K562 (cell line): Measurements from ENCODE around the gene CD47. TPM values are rescaled to one million over a fixed set of nuclear protein-coding genes. Genes with fewer than 3 reads are reported as not detected.
A peak's percentile ranks its signal among the peaks of the same experiment; 100 is the strongest.

ENCODE experiments used
- FOS ChIP-seq: IDR thresholded peaks from 3 replicates; pipeline ENCODE4 v1.6.1; 2011; ENCODE audit not compliant: insufficient read length; ENCODE audit errors: extremely low read depth
- MXI1 ChIP-seq: IDR thresholded peaks from 2 replicates; pipeline ENCODE4 v1.6.1; 2011; ENCODE audit warnings: low read depth, mild to moderate bottlenecking, improper control_type of control experiment, low read length
- MYBL2 ChIP-seq, 2 experiments: fragments of 450-650 bp in 1 of 2; sonication (generic) in 1 of 2; formaldehyde crosslinking in 1 of 2; IDR thresholded peaks; 2 replicates each; pipeline versions ENCODE4 v1.6.1 to v1.8.1; 2017 to 2022; ENCODE audit warnings: borderline replicate concordance in 1 of 2, inconsistent platforms in 1 of 2, low read depth in 1 of 2, mild to moderate bottlenecking in 1 of 2, missing genetic modification reagents in 1 of 2, moderate library complexity in 1 of 2
- NR2C1 ChIP-seq, 2 experiments: fragments of 450-650 bp; IDR thresholded peaks; 2 replicates each; pipeline ENCODE4 v1.6.1; 2017; ENCODE audit warnings: mild to moderate bottlenecking in 2 of 2, antibody characterized with exemption in 1 of 2, inconsistent platforms in 1 of 2, missing compliant biosample characterization in 1 of 2, missing genetic modification characterization in 1 of 2
- PRPF4 ChIP-seq: fragments of 200-400 bp; formaldehyde crosslinking; IDR thresholded peaks from one replicate; pipeline ENCODE4 v1.6.1; 2017; ENCODE audit warnings: low read length, low read depth, mild to moderate bottlenecking; ENCODE audit not compliant: insufficient read depth, poor library complexity, severe bottlenecking
- SETDB1 ChIP-seq: IDR thresholded peaks from one replicate; pipeline ENCODE4 v1.6.1; 2012; ENCODE audit warnings: low read length, control low read depth, inconsistent platforms
- TAL1 ChIP-seq: fragments of 450-650 bp; IDR thresholded peaks from 2 replicates; pipeline ENCODE4 v1.6.1; 2016; ENCODE audit warnings: mild to moderate bottlenecking
- ZBTB12 ChIP-seq: fragments of 250-450 bp; sonication (Bioruptor Pico); IDR thresholded peaks from 2 replicates; pipeline ENCODE4 v1.4.0; 2020
- ZNF354B ChIP-seq: fragments of 250-450 bp; sonication (Bioruptor Pico); IDR thresholded peaks from 2 replicates; pipeline ENCODE4 v1.4.0; 2020
- ZNF384 ChIP-seq: IDR thresholded peaks from 2 replicates; pipeline ENCODE4 v1.6.1; 2012; ENCODE audit warnings: low read depth, low read length, improper control_type of control experiment
- ZNF609 ChIP-seq: sonication (generic); formaldehyde crosslinking; IDR thresholded peaks from 2 replicates; pipeline ENCODE4 v1.8.1; 2023; ENCODE audit warnings: missing genetic modification reagents, mild to moderate bottlenecking, borderline replicate concordance
- polyA plus RNA-seq, 8 experiments: library from polyadenylated mRNA; depleted of rRNA in 4 of 8; stranded (reverse) in 5 of 8; unstranded in 3 of 8; fragments of >200 nt; fragmentation: Nextera tagmentation in 2 of 8; fragmentation: Illumina TruSeq in 1 of 8; extraction: Ambion mirVana in 2 of 8; extraction: Trizol in 1 of 8; gene quantifications; 2 replicates each; pipeline versions ENCODE4 v1.2.1 to v1.2.3, GENCODE V29; 2011 to 2014; ENCODE audit warnings: inconsistent platforms in 1 of 8, missing spikeins in 1 of 8
- total RNA-seq, 7 experiments: library from RNA; depleted of rRNA in 6 of 7; stranded (reverse); fragments of >200 nt in 6 of 7; fragmentation: Illumina TruSeq in 2 of 7; extraction: Trizol in 2 of 7; gene quantifications; 2 replicates each; pipeline versions ENCODE4 v1.2.1 to v1.2.3, GENCODE V29; 2011 to 2021; ENCODE audit warnings: low replicate concordance in 1 of 7
- TF ChIP-seq, protein P1 (sequence below), 2 experiments: fragments of 250-450 bp in 1 of 2; fragments of 450-650 bp in 1 of 2; sonication (Bioruptor Pico) in 1 of 2; IDR thresholded peaks; 2 replicates each; pipeline versions ENCODE4 v1.6.1 to v1.8.0; 2016 to 2021; ENCODE audit warnings: mild to moderate bottlenecking in 2 of 2, moderate library complexity in 2 of 2, missing compliant biosample characterization in 1 of 2, missing genetic modification characterization in 1 of 2
- TF ChIP-seq, protein P2 (sequence below): fragments of 250-450 bp; sonication (Bioruptor Pico); IDR thresholded peaks from 2 replicates; pipeline ENCODE4 v1.9.0; 2021; ENCODE audit warnings: mild to moderate bottlenecking
- TF ChIP-seq, protein P3 (sequence below): sonication (generic); formaldehyde crosslinking; IDR thresholded peaks from 2 replicates; pipeline ENCODE4 v1.8.0; 2023; ENCODE audit warnings: mild to moderate bottlenecking, missing genetic modification reagents
- TF ChIP-seq, protein P4 (sequence below): IDR thresholded peaks from 2 replicates; pipeline ENCODE4 v1.6.1; 2012; ENCODE audit warnings: low read depth, low read length, improper control_type of control experiment, borderline replicate concordance

CD47 gene
- total and polyA plus RNA-seq, 9 of the 15 experiments (the other 6 are each of a cell fraction or from before 2014, with no cell fraction given) = 10.2 to 62.6 (median 36.3) TPM

DNA sequence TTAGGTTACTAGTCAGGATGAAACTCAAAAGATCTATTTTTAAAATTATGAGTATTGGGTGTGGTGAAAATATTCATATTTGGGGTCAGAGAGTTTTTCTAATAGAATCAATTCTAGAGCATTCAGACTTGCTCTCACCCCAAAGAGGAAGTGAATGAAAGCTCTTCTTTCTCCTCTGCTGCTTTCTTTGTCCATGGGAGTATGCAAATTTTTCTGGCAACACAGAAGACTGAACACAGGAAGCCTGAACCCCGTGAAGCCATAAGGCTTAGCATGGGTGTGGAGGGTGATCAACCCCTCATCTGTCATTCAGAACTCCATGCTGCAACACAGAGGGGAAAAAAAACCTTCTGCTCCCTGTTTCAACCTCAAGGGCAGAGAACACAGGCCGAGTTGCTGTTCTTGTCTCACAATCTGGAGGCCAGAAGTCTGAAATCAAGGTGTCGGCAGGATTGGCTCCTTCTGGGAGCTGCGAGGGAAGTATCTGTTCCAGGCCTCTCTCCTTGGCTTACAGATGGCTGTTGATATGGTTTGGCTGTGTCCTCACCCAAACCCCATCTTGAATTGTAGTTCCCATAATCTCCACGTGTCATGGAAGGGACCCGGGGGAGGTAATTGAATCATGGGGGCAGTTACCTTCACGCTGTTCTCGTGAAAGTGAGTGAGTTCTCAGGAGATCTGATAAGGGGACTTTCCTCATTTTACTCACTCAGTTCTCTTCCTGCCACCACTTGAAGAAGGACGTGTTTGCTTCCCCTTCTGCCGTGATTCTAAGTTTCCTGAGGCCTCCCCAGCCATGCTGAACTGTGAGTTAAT, 33.7 kb upstream of the CD47 start (continued):
- TF ChIP-seq, protein P1, sequence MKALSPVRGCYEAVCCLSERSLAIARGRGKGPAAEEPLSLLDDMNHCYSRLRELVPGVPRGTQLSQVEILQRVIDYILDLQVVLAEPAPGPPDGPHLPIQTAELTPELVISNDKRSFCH (CRISPR knock-in tag; IDR thresholded peaks at IDR 0.05) = no peak
- TF ChIP-seq, protein P1 (tag; IDR thresholded peaks at IDR 0.05) = peak; percentile 92
- no peak for TF ChIP-seq FOS
- TF ChIP-seq ZBTB12 (CRISPR knock-in tag) = no peak
- no peak for TF ChIP-seq SETDB1
- TF ChIP-seq MYBL2 (IDR thresholded peaks at IDR 0.05; ENCODE audit: low read depth) = no peak
- no peak for TF ChIP-seq MYBL2 (CRISPR knock-in tag; IDR thresholded peaks at IDR 0.05; ENCODE audit: borderline replicate concordance)
- TF ChIP-seq, protein P2, sequence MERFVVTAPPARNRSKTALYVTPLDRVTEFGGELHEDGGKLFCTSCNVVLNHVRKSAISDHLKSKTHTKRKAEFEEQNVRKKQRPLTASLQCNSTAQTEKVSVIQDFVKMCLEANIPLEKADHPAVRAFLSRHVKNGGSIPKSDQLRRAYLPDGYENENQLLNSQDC (CRISPR knock-in tag) = no peak
- no peak for TF ChIP-seq ZNF354B (CRISPR knock-in tag)
- no peak for TF ChIP-seq MXI1
- TF ChIP-seq ZNF384 = no peak
- no peak for TF ChIP-seq NR2C1 (IDR thresholded peaks at IDR 0.05)
- TF ChIP-seq NR2C1 (tag; IDR thresholded peaks at IDR 0.05) = peak; percentile 49; the same call in 1 of the 2 replicates
- TF ChIP-seq ZNF609 (CRISPR knock-in tag) = no peak
- TF ChIP-seq, protein P3, sequence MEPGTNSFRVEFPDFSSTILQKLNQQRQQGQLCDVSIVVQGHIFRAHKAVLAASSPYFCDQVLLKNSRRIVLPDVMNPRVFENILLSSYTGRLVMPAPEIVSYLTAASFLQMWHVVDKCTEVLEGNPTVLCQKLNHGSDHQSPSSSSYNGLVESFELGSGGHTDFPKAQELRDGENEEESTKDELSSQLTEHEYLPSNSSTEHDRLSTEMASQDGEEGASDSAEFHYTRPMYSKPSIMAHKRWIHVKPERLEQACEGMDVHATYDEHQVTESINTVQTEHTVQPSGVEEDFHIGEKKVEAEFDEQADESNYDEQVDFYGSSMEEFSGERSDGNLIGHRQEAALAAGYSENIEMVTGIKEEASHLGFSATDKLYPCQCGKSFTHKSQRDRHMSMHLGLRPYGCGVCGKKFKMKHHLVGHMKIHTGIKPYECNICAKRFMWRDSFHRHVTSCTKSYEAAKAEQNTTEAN (CRISPR knock-in tag) = no peak
- TF ChIP-seq TAL1 = peak; percentile 68
- TF ChIP-seq, protein P4, sequence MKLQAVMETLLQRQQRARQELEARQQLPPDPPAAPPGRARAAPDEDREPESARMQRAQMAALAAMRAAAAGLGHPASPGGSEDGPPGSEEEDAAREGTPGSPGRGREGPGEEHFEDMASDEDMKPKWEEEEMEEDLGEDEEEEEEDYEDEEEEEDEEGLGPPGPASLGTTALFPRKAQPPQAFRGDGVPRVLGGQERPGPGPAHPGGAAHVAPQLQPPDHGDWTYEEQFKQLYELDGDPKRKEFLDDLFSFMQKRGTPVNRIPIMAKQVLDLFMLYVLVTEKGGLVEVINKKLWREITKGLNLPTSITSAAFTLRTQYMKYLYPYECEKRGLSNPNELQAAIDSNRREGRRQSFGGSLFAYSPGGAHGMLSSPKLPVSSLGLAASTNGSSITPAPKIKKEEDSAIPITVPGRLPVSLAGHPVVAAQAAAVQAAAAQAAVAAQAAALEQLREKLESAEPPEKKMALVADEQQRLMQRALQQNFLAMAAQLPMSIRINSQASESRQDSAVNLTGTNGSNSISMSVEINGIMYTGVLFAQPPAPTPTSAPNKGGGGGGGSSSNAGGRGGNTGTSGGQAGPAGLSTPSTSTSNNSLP = no peak; the same call in 1 of the 2 replicates
- TF ChIP-seq PRPF4 = no peak
